Effector CD4-positive, alpha-beta T cell (primary cell): ENCODE data around the gene ARL2BP.

Experiments
- DNase-seq: peaks from one replicate; pipeline ENCODE4 v3.0.0-alpha.2; 2020

ARL2BP gene

GRCh38 chr16:57283214-57283958 lies 38.3 kb downstream of the ARL2BP start:
- no peak for DNase-seq

DNA sequence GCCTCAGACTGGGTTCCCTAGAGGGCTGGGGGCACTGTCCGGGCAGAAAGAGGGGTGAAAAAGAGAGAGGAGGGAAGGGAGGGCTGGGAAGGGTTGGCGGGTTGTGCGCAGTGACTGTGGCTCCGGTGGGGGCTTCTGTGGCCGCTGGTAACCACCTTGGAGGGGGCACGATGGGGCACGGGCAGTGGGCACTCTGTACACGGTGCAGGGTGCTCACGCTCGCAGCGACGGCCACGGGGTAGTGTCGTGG lies 38.8 kb downstream of the ARL2BP start:
- no peak for DNase-seq

GRCh38 chr16:57284209-57284951 lies 39.3 kb downstream of the ARL2BP start, which contains the start of gene PLLP:
PLLP (minus strand) TSS chr16:57284672; CDS start chr16:57284540, 132 bp downstream.
- DNase-seq: peak; percentile 10

DNA sequence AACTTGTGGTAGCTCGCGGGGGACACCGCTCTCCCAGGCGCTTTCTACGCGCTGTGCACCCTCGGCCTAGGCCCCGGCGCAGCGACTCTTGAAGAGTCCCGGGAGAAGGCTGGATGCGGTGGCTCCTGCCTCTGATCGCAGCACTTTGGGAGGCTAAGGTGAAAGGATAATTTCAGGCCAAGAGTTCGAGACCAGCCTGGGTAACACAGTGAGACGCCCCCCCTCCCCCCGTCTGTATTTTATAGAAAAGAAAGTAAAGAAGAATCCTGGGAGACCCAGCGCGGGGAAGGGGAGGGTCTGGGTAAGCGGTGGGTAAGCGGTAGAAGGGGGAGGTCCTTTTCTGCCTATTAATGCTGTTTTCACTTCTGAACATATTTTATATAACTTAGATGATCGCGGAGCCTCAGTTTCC lies 39.9 kb downstream of the ARL2BP start:
- DNase-seq: no peak

DNA sequence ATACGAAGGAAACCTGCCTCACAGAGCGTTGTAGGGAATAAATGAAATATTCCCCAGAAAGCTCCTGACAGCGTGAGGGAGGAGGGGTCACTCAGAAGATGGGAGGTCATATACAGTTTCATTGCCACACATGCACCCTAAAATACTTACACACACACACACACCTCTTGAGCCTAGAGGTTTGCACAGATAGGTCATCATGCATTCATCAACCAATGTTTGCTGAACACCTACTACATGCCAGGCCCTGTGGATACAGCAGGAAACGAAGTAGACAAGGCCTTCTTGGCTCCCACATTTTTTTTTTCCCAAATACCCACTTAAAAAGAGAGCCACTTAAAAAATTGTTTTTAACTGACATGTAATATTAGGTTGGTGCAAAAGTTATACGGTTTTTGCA lies 40.3 kb downstream of the ARL2BP start:
- DNase-seq: no peak

- no peak for DNase-seq
Measured at GRCh38 chr16:57289391-57290257, 44.6 kb downstream of the ARL2BP start.

DNA sequence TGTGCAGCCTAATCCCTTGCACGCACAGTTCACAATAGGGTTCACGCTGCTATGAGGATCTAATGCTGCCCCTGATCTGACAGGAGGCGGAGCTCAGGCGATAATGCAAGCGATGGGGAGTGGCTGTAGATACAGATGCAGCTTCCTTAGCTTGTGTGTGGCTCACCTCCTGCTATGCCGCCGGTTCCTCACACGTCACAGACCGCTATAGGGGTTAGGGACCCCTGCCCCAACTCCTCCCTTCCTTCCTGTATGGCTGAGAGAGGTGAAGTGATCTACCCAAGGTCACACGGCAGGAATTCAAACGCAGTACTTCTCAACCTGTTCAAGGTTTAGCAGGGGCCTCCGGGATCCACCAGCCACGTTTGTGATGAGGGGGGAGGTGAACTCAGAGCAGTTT lies 52.8 kb downstream of the ARL2BP start:
- DNase-seq: peak; percentile 34

DNA sequence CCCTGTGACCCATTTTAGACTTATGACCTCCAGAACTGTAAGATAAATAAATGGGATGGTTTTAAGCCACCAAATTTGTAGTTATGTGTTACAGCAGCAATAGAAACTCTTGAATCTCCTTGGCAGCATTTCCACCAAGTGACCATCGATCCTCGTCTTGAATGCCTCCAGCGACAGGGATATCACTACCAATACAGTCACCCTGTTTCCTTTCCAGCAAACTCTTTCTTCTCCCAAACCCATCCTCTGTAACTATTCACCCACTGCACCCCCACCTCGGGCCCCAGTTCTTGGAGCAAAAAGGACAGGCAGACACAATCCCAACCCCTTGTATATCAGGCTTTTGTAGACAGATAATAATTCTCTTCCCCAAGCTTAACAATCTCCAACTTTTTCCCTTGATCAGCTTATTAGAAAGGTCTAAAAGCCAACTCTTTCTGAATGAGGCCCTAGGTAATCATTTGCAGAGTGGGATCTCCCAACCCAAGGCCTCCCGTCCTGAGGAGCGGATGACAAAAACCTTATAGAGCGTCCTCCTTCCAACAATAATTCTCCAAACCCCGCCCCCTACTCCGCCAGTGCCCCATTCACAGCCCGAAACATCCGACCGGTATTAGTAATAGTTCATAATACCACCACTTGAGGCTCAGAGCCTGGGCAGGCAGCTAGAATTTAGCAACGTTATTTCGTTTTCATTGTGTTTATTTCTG lies 54.1 kb downstream of the ARL2BP start:
- DNase-seq: peak; percentile 23

DNA sequence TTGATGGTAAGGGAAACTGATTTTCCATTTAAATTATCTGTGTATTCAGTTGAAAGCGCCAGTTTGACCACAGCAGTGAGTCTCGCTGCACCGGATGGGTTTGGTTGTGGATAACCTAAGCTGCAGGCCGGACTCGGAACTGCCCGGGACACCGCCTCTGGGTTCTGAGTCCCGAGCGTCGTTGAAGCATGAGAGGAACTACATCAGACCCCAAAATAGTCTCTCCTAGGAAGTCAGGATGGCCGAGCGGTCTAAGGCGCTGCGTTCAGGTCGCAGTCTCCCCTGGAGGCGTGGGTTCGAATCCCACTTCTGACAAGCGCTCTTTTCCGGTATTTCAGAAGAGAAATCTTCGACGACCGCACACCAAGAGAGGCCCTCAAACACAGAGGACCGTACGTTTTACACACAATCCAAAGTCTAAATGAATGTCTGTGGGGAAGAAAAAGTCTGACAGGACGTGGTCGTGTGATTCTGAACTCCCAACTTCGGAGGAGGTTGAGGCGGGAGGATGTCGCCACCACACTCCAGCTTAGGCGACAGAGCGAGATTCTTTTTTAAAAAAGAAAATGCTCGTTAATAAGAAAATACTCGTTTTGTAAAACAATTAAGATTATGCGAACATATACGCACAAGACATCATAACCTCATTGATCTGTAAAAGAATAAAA lies 54.8 kb downstream of the ARL2BP start:
- DNase-seq: peak; percentile 73

- peak; percentile 98 for DNase-seq
Measured at GRCh38 chr16:57300387-57301125, 55.5 kb downstream of the ARL2BP start.

DNA sequence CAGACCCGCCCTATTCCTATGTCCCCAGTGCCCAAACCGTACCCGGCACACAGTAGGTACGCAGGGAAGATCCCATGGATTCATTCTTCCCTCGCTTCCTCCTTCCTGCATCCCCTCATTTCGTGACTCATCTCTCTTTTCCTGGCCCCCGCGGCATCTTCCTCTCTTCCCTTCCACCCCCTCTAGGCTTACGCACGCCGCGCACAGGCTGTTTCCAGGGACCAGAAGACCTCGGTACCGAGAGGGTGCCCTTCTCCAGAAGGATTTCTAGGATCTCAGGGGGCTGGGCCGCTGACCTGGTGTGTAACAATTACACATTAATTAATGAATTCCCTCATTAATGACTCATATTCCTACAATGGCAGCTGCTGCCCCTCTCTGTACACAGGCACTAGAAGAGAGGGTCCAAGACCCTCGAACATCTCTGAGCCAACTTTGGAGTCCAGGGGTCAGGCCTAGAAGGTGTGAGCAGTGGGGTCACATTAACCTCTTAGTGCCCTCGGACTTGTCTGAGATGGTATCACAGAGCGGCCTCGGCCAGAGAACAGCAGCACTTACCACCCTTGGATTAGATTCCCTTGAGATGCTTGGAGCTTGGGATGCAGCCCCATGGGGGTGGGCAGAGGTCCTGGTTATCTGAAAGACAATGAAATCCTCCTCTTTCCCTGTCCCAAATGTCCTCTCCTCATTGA lies 56.2 kb downstream of the ARL2BP start:
- DNase-seq: no peak
